Erythroblast (primary cell): Measurements from ENCODE around the gene NUDT9.
"Not testable (repeated sequence)": the region's sequence is repeated elsewhere in the genome, so short reads cannot be mapped to it uniquely, and the experiment has no call there.

ENCODE experiments used
- DNase-seq, 2 experiments: peaks; one replicate each; lab custom pipeline; 2025; lab: John Stamatoyannopoulos, UW
- GATA1 ChIP-seq: IDR thresholded peaks from 2 replicates; pipeline ENCODE4 v1.6.1; 2011; ENCODE audit warnings: low read depth, mild to moderate bottlenecking, control low read depth, low read length, moderate library complexity
- POLR2A ChIP-seq: IDR thresholded peaks from 2 replicates; pipeline ENCODE4 v1.6.1; 2011; ENCODE audit warnings: mild to moderate bottlenecking, low read length

NUDT9 gene, protein sequence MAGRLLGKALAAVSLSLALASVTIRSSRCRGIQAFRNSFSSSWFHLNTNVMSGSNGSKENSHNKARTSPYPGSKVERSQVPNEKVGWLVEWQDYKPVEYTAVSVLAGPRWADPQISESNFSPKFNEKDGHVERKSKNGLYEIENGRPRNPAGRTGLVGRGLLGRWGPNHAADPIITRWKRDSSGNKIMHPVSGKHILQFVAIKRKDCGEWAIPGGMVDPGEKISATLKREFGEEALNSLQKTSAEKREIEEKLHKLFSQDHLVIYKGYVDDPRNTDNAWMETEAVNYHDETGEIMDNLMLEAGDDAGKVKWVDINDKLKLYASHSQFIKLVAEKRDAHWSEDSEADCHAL

DNA sequence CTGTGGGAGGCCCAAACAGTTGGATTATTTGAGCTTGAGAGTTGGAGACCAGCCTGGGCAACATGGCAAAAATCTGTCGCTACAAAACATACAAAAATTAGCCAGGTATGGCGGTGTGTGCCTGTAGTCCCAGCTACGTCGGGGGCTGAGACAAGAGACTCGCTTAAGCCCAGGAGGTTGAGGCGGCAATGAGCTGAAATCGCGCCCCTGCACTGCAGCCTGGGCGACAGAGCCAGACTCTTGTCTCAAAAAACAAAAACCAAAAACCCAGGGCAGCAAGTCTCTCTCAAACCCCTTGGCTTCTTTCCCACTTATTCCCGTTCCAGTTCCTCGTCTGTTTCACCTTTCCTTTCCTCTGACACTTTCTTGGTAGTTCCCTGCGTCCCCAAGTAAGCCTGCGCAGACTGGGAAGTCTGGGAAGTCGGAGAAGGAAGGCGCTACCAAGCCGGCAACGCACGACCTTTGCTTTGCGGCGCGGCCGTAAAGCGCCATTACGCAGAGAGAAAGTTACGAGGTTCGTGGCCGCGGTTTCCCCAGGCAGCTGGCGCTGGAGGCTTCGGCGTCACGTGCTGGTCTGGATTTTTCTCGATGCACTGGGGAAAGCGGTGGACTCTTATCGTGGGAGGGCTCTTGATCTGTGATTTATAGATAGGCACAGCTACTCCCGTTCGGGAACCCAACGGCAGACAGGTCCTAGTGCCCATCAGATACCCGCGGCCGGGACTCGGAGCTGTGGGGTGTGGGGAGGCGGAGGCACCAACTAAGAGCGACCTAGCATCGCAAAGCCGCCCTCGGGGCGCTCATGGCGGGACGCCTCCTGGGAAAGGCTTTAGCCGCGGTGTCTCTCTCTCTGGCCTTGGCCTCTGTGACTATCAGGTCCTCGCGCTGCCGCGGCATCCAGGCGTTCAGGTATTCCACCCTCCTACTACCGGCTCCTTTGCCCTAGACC lies at the start of gene NUDT9:
Gene NUDT9 (plus strand): TSS at position 470 of the 949 bp plus-strand sequence. CDS start 333 bp downstream, at position 803.
- TF ChIP-seq POLR2A: peak; percentile 85
- peak; percentile 39 for TF ChIP-seq GATA1
- peak; percentile 94 to 97 for DNase-seq

DNA sequence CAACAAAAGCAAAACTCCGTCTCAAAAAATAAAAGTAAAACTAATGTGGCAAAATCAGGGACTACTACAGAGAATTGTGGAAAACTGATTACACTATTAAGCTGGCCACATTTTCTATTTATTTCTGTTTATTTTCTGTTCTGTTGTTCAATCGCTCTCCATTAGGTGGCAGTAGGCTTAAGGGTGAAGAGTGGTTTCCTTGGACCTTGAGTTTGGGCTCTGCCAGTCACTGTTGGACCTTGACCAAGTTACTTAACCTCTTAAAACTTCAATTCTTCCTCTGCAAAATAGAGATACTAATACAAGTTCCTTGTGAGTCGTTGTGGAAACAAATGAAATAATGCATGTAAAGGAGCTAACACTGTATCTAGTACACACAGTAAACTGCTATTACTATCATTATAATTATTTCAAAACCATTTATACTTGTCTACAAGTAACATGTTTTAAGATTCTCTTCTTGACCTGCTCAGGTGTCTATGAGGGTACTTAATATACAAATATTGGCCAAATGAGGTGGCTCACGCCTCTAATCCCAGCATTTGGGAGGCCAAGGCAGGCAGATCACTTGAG lies 46.6 kb upstream of the NUDT9 start:
- TF ChIP-seq POLR2A (no peak), GATA1 (no peak)
- DNase-seq: peak; percentile 69 to 78

DNA sequence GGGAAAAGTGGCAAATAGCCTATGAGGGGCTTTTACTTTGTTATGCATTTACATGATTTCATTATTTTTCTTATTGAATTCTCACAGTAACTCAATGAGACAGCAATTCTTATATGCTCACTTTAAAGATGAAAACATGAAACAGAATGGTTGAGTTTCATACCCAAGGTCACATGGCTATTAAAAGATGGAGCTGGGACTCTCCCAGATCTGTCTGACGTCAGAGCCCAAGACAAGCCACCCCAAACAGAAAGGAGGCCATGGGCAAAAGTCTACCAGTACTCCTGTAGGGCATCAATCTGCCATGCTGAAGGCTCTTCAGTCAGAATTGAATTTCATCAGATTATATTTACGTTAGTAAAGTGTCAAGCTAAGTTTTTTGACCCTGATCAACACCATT lies 44.6 kb upstream of the NUDT9 start:
- TF ChIP-seq GATA1 (no peak), POLR2A (no peak)
- DNase-seq: no peak

DNA sequence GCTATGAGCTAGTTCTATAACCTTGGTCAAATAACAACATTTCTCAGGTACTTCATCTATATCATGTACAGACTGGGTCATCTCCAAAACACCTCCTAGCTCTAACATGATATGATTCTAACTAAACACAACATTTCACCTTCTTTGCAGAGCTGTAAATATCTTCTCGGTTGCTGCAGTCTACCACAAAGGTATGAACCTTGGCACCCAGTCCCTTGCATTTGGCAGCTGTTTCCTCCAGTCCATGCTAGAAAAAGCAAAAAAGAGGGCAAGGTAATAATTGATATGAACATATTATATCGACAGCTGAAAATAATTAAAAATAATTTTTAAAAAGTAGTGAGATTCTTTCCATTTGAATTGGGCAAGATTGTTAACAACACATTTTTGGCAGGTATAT lies 40.3 kb upstream of the NUDT9 start:
- no peak for TF ChIP-seq POLR2A
- TF ChIP-seq GATA1: no peak
- no peak for DNase-seq

DNA sequence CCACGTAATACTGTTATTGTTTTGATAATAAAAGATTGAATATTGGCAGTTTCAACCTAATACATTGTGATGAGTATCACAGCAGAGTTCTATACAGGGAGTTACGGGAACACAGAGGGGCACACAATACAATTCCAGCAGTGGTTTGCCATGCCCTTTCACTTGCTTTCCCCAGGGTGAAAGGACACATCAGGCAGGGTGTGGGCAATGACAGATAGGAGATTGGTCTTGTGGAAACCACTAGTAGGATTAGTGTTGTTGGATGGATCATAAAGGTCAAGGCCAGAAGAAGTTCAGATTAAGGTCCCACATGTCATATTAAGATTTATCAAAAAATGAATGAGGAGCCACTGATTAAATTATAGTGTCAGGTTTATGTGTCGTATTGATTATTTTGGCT lies 39.4 kb upstream of the NUDT9 start:
- no peak for DNase-seq
- no peak for TF ChIP-seq POLR2A
- TF ChIP-seq GATA1: no peak

DNA sequence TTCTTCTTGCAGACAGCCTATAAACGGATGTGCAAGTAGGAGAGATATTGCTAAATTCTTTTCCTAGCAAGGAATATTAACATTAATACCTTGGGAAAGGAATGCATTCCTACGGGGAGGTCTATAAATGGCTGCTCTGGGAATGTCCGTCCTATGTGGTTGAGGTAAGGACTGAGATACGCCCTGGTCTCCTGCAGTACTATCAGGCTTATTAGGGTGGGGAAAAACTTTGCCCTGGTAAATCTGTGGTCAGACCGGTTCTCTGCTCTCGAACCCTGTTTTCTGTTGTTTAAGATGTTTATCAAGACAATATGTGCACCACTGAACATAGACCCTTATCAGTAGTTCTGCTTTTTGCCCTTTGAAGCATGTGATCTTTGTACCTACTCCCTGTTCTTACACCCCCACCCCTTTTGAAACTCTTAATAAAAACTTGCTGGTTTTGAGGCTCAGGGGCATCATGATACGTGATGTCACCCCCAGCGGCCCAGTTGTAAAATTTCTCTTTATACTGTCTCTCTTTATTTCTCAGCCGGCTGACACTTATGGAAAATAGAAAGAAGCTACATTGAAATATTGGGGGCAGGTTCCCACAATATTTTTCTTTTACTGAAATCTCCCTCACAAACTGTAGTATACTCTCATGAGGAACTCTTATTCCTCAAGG lies 37.8 kb upstream of the NUDT9 start:
- not testable (repeated sequence) for DNase-seq

DNA sequence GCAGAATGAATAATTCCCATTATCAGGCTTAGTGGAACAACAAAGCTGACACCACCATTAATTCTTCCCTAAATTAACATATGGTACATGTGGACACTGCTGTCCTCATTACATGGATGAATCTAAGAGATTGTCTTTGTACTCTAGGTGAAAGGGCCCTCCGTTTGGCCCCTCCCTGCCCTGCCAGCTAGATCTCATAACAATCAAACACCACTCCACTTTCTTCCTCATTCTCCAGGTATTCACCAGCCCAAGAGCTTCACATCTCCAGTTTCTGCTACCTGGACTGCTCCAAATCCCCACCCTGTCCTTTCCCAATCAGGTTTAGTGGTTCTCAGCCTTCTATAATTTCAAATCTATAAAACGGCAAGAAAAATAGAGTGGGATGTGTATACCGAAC lies 35.1 kb upstream of the NUDT9 start:
- DNase-seq: no peak
- no peak for TF ChIP-seq GATA1
- no peak for TF ChIP-seq POLR2A

DNA sequence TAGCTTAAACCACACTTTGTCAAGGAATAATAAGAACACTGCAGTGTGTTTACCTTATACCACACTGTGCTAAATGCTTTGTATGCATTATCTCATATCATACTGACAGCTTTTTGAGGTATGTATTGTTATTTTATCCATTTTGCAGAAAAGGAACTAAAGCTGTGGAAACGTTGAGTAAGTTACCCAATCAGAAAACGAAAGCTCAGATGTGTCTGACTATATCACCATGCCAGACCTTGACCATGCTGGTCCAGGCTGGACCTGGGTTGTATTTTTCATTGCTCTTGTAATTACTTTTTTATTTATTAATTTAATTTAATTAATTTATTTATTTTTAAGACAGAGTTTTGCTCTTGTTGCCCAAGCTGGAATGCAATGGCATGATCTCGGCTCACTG lies 33.5 kb upstream of the NUDT9 start:
- TF ChIP-seq POLR2A (no peak), GATA1 (no peak)
- DNase-seq: no peak

DNA sequence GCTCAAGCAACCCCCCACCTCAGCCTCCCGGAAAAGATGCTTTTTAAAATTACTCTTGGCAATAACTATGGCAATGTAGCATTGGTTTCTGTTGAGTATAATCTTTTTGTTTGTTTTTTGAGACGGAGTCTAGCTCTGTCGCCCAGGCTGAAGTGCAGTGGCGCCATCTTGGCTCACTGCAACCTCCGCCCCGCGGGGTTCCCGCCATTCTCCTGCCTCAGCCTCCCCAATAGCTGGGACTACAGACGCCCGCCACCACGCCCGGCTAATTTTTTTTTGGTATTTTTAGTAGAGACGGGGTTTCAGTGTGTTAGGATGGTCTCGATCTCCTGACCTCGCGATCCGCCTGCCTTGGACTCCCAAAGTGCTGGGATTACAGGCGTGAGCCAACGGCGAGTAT lies 32.3 kb upstream of the NUDT9 start:
- peak in 1 of 2 experiments; percentile 8 for DNase-seq

DNA sequence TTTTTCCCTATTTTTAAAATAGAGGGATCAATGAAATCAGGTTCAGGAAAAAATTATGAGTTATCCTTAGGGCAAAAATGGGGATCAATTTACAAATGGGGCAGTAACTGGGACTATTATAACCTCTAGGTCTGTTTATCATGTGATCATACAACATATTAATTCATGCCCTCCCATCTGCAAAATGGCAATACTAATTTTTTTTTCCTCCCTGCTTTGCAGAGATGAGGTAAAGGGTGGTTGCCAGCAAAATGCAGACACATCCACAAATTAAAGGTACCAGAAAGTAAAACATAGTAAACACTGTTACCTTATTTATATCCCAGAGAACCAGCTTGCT lies 31.9 kb upstream of the NUDT9 start:
- no peak for TF ChIP-seq POLR2A
- TF ChIP-seq GATA1: no peak
- DNase-seq: peak in 1 of 2 experiments; percentile 55

DNA sequence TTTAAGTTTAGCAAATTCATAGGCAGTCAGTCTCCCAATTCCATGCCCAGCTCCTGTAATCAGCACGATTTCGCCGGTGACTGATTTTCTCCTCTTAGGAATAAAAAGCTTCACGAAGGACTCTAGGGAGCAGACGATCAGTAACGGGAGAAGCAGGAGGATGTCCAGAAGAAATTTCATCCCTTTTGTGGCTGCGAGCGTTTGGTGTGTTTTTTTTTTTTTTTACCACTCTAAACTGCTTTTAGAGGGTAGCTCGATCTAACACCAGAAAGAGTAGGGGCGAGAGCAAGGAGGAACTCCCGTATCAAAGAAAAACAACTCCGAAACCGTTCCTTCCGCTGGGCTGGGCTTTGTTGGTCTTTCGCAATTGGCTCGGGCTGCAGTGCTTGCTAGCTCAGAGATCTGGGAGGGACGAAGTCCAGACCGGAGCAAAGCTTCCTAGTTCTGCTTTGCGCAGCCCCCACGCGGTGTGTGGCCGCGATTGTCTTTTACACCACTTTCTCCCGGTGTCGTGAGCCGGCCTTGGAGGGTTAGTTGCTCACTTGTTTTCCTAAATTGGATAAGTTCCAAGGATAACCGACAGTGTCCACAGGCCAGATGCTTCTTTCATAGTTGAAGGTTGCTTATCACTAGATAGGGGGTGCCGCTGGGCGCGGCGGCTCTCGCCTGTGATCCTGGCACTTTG lies 31.3 kb upstream of the NUDT9 start, which contains the start of gene HSD17B11:
Gene HSD17B11 (minus strand): TSS at position 298 of the 685 bp plus-strand sequence. CDS start 118 bp downstream, at position 180.
- DNase-seq: peak; percentile 90 to 92
- TF ChIP-seq GATA1 (no peak), POLR2A (peak; percentile 88)

DNA sequence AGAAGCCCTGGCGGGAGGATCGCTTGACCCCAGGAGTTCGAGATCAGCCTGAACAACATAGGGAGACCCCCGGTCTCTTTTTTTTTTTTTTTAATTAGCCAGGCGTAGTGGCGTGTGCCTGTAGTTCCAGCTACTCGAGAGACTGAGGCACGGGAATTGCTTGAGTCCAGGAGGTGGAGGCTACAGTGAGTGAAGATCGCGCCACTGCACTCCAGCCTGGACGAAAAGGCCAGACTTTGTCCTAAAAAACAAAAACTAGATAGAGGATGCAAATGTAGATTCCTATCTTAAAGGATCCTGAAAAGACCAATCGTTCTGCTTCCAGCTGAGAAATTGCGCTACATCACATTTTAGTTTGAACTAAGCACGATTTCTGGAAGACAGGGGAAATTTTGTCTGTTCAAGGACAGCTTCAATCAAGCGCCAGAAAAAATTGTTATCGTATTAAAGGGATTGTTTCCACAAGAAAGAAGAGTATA lies 30.8 kb upstream of the NUDT9 start:
- DNase-seq: no peak
- TF ChIP-seq POLR2A (no peak), GATA1 (no peak)

DNA sequence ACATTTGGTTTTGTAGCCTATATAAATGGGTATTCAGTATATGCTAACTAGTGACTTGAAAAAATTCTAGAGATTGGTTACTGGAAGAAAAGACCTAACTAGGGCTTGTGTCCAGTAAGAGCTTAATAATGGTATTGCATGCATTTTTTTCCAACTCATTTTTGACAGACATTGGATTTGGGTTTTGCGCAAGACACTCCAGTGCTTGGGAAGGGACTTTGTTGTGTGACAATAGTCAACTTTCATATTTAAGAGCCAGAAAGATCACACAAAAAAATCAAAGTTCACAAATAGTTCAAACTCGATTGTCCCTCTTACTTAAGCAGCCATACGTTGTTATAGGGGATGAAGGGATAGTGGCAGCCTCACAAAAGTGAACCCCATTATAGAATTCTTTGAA lies 30.2 kb upstream of the NUDT9 start:
- no peak for DNase-seq

DNA sequence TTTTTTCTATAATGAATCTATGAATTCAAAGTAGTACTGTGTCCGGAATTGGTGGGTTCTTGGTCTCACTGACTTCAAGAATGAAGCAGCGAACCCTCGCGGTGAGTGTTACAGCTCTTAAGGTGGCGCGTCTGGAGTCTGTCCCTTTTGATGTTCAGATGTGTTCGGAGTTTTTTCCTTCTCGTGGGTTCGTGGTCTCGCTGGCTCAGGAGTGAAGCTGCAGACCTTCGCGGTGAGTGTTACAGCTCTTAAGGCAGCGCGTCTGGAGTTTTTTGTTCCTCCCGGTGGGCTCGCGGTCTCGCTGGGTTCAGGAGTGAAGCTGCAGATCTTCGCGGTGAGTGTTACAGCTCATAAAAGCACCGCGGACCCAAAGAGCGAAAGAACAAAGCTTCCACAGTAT lies 27.3 kb upstream of the NUDT9 start:
- DNase-seq: not testable (repeated sequence)

More for the DNA sequence above, 30.2 kb upstream of the NUDT9 start:
- no peak for TF ChIP-seq POLR2A
- TF ChIP-seq GATA1: no peak

DNA sequence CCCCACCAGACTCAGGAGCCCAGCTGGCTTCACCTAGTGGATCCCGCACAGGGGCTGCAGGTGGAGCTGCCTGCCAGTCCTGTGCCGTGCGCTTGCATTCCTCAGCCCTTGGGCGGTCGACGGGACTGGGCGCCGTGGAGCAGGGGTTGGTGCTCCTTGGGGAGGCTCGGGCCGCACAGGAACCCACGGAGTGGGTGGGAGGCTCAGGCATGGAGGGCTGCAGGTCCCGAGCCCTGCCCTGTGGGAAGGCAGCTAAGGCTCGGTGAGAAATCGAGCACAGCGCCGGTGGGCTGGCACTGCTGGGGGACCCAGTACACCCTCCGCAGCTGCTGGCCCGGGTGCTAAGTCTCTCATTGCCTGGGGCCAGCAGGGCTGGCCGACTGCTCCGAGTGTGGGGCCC lies 26.5 kb upstream of the NUDT9 start:
- not testable (repeated sequence) for DNase-seq
